GM19372 (cell line): Measurements from ENCODE around the gene DNAI7.
A peak's percentile ranks its signal among the peaks of the same experiment; 100 is the strongest.

Experiments
- ATAC-seq: cut with Tn5 transposase; IDR thresholded peaks from one replicate; pipeline ENCODE4 v1.9.1; 2021; ENCODE audit warnings: mild to moderate bottlenecking, low read depth, moderate library complexity; ENCODE audit not compliant: unreplicated experiment

Gene DNAI7

DNA sequence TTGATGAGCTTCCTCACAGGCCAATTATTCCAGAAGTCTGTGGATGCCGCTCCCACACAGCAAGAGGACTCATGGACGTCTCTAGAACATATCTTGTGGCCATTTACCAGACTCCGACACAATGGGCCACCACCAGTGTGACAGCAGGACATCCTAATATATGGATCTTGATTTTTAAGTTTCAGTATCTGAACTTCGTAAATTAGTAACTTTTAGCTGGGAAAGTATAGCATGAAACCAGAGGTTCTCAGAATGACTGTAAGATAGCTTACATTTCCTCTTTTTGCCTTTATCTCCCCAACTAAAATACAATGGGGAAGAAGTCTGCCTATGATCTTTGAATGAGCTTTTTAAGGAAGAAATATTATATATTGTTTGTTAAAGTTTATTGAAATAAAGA lies 87.0 kb downstream of the DNAI7 start:
- peak; percentile 85 for ATAC-seq

DNA sequence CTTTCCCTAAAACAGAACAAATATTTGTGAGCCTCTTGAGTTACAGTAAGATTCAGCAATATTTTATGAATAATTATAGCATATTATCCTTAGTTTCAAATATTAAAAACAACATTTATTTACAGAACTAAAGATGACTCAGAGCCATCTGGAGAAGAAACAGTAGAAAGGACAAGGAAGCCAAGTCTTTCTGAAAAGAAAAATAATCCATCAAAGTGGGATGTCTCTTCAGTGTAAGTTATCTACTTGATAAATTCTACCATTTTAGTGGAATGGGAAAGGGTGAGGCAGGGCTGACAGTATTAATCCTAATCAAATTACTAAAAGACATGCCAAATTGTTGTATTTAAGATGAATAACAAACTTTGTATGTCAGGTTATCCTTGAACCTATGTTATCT lies 88.1 kb downstream of the DNAI7 start:
- ATAC-seq = no peak

DNA sequence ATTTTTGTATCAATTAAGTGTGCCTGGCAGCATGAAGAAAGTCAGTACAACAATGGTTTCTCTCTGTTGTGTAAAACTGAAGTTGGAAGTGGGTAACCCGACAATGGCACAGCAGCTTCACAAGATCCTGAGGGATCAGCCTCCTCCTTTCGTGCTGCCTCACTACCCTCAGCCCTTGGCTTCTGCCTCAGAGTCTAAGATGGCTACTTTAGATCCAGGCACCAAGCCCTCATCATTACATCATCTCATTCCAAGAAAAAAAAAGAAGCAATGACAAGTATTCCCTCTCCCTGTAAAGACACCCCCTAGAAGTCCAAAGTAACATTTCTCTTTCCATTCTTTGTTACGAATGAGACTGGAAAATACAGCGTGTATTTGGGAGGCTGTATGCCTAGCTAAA lies 92.6 kb downstream of the DNAI7 start:
- no peak for ATAC-seq

DNA sequence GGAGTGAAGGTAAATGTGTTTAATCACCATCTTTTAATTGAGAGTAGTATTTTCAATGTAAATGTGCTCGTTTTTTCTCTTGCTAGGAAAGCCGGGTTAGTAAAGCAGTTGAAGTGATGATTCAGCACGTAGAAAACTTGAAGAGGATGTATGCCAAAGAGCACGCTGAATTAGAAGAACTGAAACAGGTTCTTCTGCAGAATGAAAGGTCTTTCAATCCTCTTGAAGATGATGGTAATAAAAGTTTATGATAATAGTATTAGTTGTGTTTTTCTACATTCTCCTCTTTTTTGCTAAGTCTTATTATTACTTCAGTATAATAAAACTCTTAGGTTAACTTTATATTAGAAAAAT lies 93.9 kb downstream of the DNAI7 start:
- no peak for ATAC-seq

DNA sequence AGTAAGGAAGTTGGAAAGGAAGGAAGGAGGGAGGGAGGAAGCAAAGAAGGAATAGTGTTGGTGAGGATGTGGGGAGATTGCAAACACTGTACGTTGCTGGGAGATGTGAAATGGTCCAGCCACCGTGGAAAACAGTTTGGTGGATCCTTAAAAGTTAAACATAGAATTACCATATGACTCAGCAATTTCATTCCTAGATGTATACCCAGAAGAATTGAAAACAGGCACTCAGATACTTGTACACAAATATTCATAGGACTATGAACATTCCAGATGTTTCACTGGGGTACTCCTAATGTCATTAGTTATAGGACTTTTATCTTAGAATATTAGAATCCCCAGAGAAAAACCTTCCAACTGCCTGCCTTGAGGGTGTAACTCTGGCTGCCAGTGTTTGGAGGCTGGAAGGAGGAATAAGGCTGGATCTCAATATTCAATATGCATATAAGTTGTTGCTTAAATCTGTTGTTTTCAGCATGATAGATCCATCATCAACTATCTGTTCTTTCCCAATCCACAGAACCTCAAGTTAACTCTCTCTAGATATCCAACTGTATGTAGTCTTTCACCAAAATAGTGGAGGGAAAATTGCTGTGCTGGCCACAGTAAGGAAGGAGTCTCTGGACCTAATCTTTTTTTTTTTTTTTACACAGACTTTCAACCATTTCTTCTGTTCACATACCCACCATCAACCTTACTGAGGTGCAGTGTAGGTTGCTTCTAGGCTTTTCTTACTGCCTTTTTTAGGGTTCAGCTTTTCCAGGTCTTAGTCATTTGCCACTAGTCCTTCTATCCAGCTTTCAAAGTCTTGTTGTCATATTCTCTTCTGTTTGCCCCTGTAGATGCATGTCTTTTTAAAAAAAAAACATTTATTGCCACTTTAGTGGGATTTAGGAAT lies 94.5 kb downstream of the DNAI7 start:
- no peak for ATAC-seq

DNA sequence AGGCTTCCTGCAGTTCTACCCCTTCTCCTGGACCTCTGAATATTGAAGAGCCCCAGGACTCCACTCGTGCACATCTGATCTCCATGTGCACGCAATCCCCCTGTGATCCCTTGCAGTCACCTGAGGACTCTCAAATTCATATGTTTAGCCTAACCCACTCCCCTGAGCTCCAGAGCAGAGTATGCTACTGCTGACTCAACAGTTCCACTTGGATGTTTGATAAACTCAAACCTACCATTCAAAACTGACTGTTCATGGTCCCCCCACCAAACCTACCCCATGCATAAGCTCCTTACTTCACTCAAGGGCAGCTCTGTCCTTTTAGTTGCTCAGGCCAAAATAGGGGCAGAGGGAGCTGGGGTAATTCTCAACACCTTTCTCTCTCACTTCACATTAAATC lies 96.0 kb downstream of the DNAI7 start:
- no peak for ATAC-seq

DNA sequence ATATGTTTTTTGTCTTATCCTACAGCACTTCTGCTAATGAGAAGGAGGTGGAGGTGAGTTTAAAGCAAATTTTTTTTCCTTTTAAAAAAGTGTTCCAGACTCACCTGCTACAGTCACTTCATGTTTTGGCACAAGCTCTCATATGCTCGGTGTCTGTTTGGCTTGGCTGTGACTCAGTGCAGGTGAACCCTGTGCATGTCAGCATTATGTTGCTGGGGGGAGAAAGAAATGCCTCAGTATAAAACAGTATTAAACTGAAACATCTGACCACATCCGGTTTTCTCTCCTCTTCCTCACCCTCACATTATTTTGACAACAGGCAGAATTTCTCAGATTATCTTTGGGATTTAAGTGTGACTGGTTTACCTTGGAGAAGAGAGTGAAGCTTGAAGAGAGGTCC lies 105.2 kb downstream of the DNAI7 start:
- no peak for ATAC-seq

DNA sequence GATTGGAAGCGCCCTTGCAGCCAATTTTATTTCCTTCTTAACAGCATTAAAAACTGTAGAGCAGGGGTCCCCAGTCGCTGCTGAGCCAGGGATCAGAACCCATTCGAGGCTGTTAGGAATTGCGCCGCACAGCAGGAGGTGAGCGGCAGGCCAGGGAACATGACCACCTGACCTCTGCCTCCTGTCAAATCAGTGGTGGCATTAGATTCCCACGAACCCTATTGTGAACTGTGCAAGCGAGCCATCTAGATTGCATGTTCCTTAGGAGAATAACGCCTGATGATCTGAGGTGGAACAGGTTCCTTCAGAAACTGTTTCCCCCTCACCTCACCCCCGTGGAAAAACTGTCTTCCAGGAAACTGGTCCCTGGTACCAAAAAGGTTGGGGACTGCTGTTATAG lies 107.4 kb downstream of the DNAI7 start:
- no peak for ATAC-seq

DNA sequence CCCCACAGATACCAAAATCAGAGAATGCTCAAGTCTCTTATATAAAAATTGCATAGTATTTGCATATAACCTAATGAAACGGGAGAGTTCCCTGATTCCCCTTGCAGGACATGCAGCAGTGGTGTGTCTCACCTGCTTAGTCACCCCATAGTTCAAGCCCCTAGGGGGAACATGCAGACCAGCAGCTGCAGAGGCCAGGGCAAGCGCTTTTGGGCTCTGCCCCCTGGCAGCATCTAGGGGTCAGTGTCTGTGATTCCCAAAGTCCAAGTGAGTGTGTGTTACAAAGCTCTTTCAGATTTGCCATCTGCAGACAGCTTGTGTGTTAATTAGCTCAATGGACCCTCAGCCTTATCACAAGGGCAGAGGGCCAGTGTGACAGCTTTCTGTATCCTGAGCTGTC lies 110.1 kb downstream of the DNAI7 start:
- no peak for ATAC-seq

DNA sequence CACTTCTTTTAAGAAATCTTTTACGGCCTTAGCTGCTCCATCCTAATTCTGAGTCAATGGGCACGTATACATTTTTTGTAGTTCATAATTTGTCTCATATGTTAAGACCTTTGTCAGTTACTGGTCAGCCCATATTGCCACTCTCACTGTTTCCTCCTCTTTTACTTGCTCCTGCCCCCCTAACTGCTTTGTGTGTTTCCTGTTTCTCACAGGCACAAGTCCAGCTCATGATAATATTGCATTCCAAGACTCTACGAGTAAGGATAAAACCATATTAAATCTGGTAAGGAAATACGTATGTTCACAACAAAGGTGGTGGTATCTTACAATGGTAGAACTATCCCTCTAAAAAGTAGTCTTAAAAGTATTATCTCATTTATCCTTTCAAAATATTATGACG lies 111.7 kb downstream of the DNAI7 start:
- ATAC-seq = no peak

DNA sequence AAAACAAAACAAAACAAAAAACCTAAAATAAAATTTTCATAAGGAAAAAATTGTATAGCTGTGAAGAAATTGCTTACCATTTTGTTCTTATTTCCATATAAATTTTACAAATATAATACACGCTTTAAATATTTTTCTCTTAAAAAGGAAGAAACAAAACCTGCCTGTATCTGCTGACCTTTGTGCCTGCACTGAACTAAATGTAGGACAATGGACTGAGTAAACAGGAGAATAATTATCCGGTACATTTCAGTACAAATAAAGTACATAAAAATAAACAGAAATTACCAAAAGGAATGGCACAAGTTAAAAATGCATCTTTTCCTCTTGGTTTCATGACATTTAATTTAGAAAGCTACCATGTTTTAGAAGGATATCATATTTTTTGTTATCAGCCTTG lies 112.3 kb downstream of the DNAI7 start:
- no peak for ATAC-seq

DNA sequence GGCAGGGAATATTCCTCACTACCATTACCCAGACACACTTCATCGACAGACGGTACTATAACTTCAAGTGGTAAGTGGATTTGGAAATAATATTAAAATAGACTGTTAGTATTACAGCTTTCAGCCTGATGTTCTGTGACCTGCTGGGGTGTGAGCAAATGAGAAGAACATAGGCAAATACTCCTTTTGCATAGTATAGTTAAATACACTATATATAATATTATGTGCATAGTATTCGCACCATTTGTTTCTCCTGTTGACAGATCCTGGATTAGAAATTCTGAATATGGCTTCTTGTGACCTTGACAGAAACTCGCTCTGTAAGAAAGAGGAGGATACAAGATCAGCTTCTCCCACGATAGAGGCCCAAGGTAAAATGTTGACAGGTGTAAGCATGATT lies 115.6 kb downstream of the DNAI7 start:
- ATAC-seq = no peak

DNA sequence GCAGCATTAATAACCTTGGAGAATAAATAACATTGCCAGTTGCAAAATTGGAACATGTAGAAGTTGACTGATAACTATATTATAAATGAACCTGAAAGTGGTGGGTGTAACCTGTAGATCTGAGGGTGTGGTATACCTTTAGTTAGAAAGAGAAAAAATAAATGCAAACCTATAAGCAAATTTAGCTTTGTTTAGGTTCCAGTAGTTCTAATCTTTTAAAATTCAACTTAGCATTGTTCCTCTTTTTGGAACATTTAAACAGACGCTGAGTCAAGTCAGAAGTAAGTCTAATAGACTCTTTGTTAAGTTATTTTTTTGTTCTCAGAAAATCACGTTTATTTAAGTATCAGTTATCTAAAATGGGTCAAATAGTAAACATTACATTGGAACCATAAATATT lies 120.0 kb downstream of the DNAI7 start:
- ATAC-seq = no peak

DNA sequence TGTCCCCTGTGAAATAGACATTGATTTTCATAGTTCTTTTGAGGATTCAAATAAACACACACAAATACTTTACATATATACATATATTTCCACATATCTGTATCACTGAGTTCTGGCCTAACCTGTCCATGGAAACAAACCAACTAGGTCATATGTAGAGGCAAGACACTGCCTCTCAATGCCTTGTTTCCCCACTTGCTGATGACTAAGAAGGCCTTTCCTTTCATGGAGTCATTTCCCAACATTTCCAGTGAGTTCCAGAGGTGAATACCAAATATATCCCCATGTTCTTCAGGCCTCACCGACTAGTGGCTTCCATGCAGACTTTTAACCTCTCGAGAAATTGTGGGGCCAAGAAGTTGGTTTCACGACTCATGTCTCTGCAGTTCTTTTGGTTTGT lies 120.8 kb downstream of the DNAI7 start:
- no peak for ATAC-seq

DNA sequence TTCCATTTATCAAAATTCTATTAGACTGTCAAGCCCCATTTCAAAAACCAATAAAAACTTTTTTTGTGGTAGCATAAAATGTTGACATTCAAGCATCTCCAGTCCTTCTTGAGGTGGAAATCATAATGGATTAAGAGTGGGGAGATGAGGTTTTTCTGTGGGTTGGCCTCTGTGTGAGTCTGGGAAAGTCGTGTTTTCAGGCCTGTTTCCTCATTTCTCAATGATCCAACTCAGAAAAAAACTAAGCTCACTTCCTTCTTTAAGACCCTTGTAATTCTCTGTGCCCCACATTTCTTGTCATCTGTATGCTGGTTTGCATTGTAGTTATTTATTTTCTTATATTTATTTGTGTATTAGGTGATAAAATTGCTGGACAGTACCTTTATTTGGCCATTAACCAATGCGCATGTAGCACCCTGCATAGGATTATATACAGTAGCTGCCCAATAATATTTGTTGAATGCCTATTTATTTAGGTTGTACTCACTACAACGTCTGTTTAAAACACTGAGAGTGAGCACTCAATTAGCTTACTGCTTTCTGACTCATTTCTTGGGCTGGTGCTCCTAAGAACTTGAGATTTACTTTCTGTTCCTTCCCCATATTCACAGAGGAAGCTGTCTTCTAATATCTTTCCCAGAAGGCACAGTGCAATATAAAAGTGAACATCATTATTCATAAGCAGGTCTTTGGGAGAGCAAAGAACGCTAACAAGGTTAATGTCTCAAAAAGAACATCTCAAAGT lies 121.9 kb downstream of the DNAI7 start:
- ATAC-seq = no peak

DNA sequence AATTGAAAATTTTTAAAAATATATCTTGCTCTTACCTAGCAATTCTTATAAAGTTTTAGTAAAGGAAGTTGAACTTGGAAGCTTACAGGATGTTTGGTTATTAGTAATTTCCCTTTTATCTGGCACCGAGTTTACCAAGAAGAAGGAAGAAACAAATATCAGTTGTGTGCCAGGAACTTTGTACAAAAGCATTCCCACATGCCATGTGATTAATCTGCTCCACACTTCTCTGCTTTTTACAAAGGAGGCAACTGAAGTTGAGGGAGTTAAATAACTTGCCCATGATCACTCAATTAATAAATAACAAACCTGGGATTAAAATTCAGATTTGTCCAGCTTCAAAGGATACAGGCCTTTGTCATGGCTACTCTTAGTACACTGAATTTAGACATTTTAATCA lies 123.6 kb downstream of the DNAI7 start:
- no peak for ATAC-seq

DNA sequence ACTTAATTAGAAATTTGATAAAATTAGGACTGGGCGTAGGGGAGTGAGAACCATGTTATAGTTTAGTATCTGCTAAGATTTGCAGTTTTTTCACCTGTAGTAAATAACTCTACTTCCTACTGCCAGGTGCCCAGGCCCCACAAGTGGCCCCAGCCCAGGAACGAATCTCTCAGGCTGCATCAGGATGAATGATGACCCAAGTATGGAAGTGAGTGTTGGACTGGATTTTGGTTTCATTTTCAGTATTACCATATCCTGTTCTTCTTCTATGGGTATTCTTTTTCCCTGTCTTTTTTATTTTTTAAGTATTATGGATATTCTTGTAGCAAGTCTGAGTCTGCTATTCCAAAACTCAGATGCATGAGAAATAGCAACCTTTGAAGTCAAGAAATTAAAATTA lies 125.7 kb downstream of the DNAI7 start:
- ATAC-seq = no peak

DNA sequence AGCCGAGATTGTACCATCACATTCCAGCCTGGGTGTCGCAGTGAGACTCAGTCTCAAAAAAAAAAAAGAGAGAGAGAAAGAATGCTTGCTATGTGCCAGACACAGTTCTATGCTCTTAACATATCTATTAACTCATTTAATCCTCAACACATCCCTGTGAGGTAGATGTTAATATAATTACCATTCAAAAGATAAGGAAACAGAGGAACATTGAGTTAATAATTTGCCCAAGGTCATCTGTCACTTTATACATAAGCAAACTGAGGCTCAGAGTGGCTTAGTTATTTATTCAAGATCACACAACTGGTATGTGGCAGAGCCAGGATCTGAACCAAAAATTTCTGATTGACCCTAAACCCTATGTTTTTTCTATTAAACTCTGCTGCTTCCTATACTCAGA lies 129.9 kb downstream of the DNAI7 start:
- no peak for ATAC-seq

DNA sequence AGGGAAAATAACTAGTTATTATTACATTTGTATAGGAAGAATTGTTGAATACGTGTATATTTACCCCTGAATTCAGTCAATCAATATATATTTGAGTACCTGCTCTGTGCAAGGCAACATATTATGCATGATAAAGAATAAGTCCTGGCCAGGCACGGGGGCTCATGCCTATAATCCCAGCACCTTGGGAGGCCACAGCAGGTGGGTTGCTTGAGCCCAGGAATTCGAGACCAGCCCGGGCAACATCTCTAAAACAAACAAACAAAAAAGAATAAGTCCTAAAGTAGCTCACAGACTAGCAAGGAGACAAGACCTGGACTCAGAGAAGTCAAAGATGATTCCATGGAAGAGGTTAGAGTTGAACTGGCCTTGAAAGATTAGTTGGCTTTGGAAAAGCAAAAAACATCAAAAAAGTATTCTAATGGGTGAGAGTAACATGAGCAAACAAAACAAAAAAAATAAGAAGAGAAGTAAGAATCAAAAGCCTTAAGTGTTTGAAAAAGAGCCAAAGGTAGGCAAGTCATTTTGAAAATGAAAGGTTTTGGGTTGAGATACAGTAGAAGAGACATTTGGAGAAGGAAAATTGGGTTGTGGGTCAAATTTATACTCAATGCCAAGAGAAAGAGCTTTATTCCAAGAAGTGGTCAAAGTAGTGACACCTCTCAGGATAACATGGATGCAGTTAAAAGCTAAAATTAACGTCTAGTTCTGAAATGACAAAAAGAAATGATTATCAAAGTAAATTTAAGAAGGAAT lies 130.9 kb downstream of the DNAI7 start:
- ATAC-seq = no peak

DNA sequence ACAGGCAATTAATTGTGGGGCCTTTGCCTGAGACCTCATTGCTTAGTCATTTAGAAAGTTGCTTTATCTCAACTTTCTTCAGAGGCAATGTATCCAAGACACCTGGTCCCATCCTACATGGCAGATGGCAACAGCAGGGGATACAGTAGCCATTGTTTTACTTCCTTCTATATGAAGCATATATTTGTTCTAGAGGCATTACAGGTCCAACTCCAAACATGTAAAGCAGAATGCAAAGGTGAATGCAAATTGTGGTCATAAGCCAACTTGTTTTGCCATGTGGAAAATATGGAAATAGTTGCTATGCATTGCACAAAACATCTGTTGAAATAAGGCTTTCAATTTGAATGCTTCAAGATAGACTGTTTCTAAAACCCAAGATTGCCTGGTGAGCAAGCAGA lies 136.3 kb downstream of the DNAI7 start:
- ATAC-seq = peak; percentile 52
